HL-60/S4 treated with retinoic acid at 250 ng/mL for 4 days and 3 days (cell line): ENCODE measurements around the gene CNNM2.

Experiments
- in situ Hi-C: fragments of 300-500 bp; cut with MboI; formaldehyde crosslinking; loops from 2 replicates; pipeline ENCODE4 v1.7.0; 2022; ENCODE audit warnings: low sequenced_read_pairs

Gene CNNM2

DNA sequence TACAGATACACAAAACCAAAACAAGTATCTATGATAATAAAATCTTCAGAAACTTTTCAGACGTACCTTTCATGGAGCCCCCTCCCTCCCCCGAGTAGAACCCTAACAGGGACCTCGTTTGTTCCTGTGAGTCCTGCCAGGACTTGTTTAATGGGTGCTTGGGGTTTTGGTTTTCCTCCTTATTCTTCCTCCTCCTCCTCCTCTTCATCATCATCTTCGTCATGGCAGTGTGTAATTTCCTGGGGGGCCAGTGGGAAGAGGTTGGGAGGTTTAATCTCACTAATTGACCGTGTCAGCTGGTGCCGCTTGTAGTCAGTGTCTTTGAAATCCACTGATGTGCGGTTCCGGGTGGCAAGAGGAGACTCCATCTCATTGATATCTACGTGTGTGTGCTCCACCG, 171.4 kb downstream of the CNNM2 start:
- in situ Hi-C loops = no loop called here

DNA sequence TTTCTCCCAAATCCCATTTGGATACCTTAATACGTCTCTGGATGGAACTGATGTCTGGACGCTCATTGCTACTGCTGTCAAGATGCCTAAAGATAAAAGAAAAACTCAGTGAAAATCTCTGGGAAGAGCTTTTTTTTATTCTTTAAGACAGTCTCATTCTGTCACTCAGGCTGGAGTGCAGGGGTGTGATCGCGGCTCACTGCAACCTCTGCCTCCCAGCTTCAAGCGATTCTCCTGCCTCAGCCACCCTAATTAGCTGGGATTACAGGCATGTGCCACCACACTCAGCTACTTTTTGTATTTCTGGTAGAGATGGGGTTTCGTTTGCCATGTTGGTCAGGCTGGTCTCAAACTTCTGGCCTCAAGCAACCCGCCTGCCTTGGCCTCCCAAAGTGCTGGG, 172.8 kb downstream of the CNNM2 start:
- in situ Hi-C loops = no loop called here

DNA sequence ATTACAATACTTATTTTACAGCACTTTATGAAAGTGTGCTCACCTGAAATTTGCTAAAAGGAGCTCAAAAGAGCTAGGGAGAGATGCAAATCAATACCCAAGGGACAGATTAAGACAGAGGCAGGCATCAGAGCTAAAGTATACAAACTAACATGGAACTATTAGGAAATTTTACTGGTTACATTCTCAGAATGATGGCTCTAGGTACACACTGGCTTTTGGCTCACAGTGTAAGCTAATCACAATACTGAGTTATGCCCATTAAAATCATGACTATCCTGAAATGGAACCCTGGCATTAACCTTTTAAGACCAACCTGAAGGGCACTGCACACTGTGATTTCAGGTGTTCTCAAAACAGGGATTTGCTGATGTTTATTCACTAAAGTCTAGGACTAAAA, 176.9 kb downstream of the CNNM2 start:
- in situ Hi-C loops = no loop called here

DNA sequence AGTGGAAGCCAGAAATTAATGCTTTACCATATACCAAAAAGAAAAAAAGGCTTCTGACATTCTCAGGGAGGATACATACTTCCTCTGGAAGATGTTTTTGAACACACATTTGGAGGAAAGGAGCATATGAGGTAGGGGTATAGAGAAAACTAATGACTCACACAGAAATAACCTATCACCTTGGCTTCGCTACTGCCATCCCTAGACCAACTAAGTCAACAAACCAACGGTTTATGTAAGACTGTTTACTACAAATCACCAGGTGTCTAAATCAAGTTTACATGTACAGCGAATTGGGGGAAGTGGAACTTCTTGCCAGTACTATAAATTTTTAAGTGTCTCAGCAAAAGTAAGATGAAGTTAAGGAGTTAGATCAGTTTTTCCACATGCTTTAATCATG, 178.0 kb downstream of the CNNM2 start:
- in situ Hi-C loops = no loop called here

DNA sequence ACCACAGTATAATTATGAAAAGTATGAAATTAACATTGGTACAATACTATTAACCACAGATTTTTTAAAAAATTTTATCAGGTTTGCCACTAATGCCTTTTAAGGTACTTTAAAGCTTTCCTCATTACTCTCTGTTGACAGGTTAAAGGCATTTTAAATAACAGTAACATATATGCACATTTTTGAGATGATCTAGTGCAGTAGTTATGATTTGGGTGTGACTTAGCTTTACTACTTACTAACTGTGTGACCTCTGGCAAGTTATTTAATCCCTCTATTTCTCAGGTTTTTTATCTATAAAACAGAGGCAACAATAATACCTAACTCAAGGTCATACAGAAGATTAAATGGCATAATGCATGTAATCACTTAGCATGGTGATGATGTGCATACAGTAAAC, 180.1 kb downstream of the CNNM2 start:
- in situ Hi-C loops = no loop called here

DNA sequence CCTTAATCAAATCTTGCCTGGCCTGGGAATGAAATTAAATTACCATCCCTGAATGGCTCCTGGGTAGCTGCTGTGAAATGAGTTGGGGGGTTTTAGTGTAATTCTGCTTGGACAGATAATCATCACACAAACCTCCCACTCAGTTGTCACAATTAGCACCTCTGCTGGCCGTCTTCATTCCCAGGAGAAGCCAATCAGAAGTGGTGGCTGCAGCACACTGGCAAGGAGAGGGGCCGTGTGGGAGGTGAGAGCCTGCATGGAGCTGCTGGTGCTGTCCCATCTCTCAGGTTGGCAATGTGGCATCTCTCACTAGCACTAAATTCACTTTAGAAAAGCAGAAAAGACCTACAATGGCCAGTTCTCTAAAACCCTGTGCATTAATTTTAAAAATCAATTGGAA, 182.5 kb downstream of the CNNM2 start:
- in situ Hi-C loops = no loop called here

DNA sequence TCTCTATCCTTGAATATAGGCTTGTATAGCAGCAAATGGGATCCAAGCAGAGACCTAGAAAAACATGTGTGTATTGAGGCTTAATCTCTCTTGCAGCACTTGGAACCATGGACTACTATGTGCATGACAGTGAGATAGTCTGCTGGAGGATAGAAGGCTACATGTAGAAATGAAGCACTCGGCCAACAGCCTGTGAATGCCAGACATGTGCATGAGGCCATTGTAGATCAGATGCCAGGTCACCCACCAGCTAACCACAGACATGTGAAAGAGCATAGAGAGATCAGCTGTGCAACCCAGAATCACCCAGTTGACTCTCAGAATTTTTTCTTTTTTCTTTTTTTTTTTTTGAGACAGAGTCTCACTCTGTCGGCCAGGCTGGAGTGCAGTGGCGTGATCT, 184.1 kb downstream of the CNNM2 start:
- in situ Hi-C loops = no loop called here

DNA sequence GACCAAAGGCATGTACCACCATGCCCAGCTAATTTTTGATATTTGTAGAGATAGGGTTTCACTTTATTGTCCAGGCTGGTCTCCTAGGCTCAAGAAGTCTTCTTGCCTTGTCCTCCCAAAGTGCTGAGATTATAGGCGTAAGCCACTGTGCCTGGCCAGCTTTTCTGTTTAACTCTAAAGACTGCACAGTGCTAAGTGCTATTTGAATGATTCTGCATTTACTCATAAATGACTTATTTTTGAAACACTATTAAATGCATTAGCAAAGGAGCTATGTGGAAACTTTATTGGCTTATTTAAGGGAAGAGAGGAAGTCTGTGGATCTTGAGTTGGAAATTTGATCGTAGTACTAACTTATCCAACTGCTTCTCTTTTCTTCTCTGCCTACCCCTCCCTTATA, 185.9 kb downstream of the CNNM2 start:
- in situ Hi-C loops = no loop called here

DNA sequence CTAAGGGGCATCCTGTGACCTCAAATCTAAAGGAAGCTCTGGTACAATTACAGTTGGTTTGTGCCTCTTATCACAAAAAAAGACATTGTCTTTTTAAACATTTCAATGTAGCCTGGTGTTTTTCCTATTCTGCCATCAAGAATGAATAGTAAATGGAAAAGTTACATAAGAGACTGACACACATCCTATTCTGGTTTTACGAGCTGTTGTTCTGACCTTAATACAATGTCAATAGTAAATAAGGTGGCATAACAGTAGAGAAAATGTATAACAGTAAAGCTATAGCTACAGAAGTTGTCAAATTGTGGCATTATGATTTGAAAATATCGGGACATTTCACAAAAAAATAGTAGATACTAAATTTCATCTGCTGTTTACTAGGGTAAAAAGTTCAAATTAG, 186.6 kb downstream of the CNNM2 start:
- in situ Hi-C loops = no loop called here

DNA sequence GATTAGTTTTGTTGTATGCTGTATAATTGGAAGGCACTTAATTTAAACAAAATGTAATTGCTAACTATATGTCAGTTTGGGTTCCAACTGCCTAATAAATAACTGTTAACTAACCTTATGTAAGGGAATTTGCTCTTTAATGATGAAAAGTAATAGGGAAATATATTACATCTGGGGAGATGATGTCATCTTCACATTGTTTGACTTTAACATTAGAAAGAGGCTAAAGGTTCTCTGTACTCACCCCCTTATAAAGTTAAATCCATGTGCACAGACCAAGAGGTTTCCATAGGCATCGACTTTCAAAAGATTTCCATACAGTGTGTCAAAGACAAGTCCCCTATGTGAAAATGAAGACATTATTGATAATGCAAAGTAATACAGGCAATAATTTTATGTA, 187.4 kb downstream of the CNNM2 start:
- in situ Hi-C loops = no loop called here

DNA sequence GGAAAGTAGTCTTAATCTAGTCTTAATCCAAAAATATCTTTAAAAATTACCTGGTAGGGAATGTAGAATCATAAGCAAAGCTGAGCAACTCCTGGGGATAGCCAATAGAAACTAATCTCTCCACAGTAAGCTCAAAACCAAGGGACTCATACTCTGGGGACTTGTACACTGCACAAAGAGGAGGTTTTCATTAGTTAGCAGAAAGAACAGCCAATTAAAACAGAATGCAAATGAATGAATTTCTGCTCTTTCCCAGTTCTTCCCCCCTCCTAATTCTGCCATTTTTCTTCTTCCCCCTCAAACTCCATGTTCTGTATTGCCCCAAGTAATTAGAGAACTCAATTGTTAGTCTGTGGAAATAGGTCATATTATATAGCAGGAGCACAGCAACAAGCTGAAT, 188.4 kb downstream of the CNNM2 start:
- in situ Hi-C loops = no loop called here

DNA sequence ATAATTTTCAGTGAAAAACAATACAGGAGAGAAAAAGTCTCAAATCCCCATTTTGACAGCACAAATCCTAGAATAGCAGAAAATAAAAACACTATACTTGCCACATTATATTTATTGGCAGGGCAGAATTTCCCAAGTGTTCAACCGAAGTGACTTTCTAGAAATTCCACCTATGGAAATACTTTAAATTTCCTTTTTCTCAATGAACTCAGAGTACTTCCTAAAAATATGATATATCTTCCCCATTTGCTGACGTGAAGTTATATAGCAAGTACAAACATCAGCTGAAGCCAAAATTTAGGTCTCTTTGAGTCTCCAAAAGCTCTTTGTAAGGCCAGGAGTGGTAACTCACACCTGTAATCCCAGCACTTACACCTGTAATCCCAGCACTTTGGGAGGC, 191.7 kb downstream of the CNNM2 start:
- in situ Hi-C loops = no loop called here

DNA sequence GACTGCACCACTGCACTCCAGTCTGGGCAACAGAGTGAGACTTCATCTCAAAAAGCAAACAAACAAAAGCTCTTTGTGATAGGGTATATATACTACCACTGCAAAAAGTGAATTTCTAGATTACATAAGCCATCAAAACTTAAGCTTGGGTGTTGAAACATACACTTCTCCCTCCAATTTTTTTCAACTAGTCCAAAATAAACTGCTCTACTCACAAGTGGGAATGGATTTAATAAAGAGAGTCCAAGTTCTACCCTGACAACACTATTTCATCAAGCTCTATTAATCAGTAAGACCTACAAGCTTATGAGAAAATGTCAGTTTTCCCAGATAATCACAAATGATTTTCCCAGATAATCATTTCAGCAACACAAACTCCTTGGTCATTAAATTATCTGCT, 192.3 kb downstream of the CNNM2 start:
- in situ Hi-C loops = no loop called here

DNA sequence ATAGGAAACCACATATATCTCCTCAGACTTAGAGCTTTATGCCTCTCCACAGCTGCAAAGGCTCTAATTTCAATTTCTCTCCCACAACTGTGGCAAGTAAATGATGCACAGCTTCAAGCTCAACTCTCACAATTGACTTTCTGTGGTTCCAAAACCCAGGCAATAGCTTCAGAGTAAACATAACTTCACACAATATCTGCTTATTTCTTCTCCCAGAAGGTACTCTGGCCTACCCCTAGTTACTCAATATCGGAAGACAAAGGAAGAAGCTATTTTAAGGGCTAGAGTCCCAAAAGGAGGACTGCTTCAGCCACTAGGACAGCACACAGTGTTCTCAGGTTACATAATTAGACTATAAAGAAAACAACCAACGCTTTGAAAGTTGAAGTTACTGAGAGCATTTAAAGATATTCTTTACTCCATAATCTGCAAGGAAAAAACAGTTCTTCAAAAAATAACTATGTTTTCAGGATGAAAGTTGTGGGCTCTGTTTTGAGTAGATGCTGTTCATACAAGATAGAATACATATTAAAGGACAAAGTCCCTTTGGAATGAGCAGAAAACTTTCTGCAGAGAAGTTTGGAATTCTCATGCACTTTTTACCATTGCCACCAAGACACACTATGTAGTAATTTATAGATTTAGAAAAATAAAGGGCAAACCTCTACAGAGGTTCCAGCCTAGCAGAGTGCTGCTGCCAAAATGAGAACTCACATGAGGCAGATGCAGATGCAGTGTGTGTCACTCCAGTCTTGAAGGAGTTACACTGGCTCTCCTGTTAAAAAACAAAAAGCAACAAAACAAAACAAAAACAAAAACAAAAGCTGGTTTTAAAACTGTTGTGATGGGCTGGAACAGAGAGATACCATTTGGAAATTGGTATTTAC, 193.2 kb downstream of the CNNM2 start:
- in situ Hi-C loops = no loop called here

DNA sequence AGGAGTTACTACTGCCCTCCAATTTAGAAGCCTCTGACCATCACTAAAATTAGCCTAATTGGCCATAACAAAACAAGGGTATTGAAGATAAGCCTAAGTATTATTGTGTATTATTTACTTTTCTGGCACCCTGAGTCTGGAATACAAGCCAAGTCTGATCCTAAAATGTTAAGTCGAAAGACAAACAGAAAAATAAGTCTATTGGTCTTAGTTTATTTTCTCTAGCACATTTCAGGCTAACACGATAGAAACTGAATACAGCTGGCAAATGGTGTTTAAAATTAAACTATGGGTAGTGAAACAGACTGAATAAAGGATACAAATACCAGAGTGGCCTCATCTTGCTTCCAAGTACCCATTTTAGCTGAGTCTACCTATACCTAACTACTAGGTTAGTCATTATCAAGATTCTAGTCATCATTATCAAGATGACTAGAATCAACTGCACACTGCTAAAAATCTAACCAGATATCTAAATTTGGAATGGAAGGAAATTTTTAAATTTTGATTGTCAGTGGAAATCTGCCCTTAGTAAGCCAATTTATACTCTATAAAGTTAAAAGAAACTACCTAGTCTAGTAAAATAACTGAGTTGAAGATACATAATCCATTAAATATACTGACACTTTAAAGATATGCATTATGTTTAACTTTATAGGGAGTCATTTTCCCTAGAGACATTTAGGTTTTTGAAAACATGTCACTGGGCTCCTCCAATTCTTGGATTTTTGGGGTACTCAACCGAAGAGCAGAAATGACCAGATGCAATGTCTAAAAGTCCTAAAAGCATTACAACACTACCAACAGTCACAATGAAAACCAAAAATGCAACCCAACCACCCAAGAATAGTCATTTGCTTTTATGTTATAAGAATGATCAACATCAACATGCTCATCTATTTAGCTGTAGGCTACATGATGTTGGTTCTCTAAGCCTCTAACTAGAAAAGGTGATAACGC, 194.1 kb downstream of the CNNM2 start:
- in situ Hi-C loops = no loop called here

DNA sequence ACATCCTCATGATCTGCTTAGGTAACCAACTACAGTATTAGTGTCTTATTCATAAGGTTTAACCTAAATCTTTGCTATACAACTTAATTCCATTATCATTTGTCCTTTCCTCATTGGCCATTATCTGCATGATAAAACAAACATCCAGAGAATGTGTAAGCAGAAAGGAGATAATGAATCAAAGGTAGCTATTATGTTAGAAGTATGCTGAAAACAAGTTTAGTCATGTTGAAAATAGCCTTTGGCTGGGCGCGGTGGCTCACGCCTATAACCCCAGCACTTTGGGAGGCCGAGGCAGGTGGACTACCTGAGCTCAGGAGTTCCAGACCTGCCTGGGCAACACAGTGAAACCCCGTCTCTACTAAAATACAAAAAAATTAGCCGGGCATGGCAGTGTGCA, 196.8 kb downstream of the CNNM2 start:
- in situ Hi-C loops = no loop called here

DNA sequence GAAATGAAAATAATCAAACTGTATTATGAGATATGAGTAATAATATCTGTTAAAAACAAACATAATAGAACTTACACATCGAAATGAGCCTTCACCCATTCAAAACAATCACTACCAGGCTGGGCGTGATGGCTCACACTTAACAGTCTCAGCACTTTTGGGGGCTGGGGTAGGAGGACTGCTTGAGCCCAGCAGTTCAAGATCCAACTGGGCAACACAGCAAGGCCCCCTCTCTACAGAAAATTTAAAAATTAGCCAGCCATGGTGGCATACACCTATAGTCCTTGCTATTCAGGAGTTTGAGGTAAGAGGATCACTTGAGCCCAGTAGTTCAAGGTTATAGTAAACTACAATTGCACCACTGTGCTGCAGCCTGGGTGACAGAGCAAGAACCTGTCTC, 199.2 kb downstream of the CNNM2 start:
- in situ Hi-C loops = no loop called here

DNA sequence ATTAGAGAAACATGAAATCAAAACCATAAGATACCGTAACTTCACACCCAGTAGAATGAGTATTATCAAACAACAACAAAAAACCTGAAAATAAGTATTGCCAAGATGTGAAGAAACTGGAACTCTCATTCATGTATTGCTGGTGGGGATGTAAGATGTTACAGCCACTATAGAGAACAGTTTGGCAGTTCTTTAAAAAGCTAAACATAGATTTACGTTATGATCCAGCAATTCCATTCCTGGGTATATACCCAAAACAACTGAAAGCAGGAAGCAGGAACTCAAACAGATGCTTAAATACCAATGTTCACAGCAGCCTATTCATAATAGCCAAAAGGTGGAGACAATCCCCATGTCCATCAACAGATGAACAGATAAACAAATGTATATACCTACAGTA, 202.5 kb downstream of the CNNM2 start:
- in situ Hi-C loops = no loop called here

DNA sequence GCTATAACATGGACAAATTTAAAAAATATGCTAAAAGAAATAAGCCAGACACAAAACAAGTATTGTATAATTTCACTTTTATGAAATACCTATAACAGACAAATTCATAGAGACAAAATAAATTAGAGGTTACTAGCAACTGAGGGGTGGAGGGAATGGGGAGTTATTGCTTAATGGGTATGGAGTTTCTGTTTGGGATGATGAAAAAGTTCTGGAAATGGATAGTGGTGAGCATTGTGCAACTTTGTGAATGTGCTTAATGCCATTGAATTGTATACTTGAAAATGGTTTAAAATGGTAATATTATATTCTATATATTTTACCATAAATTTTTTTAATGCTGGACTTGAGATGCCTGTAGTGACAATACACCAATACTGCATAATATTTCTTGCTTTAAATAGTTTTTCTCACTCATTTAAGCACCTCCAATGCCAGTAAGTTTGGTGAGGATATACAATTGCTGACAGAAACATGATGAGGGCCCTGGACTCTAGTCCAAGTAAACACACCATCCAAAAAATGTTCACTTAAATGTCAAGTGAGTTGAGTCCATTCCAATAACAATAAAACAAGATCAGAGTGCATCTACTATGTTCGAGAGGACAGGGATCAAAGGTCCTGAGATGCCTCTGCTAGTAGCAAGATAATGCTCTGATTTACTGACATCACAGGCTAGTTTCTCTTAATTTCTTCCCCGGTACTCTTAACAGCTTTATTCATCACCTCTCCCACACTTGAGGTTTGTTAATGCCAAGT, 203.1 kb downstream of the CNNM2 start:
- in situ Hi-C loops = no loop called here

DNA sequence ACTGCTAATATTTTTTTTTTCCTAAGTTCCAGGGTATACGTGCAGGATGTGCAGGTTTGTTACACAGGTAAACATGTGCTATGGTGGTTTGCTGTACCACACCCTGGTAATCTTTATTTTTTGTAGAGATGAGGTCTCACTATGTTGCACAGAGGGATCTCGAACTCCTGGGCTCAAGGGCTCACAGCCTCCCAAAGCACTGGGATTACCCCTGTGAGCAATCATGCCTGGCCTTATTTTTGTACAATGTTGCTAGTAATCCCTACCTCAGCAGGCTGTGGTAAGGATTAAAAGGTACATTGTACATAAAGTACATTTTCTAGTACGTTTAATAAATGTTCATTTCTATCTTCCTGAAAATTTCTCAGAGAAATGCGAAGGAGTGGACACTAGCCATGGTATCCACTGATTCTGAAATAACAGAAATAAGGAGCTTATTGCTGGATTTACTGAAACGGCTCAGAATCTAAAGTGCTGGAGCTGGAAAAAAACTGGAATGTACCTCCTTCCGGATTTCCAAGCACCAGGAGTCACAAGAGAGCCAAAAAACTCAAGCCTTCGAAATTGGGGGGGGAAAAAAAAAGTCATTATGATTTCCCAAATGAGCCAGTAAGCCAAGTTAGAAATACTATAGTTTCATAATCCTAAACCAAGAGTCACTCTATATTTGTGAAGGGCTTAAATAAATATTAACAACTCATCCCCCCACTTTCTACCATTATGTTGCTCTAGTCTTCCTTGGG, 205.4 kb downstream of the CNNM2 start:
- in situ Hi-C loops = no loop called here
